Tibial nerve (tissue), 4 donors: ENCODE data around the gene C1R.

ENCODE experiments used
- CTCF ChIP-seq, 5 experiments: fragments of 200-600 bp in 3 of 5; fragments of 450-650 bp in 2 of 5; sonication (generic) in 3 of 5; IDR thresholded peaks; one replicate each; pipeline ENCODE4 v1.5.1; 2016 to 2019; ENCODE audit warnings: antibody characterized with exemption in 5 of 5, mild to moderate bottlenecking in 3 of 5, moderate library complexity in 2 of 5
- EP300 ChIP-seq, 2 donors: sonication (generic); formaldehyde crosslinking; IDR thresholded peaks; one replicate each; pipeline ENCODE4 v1.6.1; 2017; ENCODE audit warnings: antibody characterized with exemption in 2 of 2, mild to moderate bottlenecking in 1 of 2
- POLR2A ChIP-seq, 2 donors: fragments of 450-650 bp; IDR thresholded peaks; one replicate each; pipeline ENCODE4 v1.6.1; 2017; ENCODE audit warnings: antibody characterized with exemption in 2 of 2, mild to moderate bottlenecking in 2 of 2, moderate library complexity in 2 of 2

GRCh38 chr12:7101047-7101693 is 8.9 kb upstream of the C1R start:
- TF ChIP-seq CTCF (IDR thresholded peaks at IDR 0.05): no peak
- no peak for TF ChIP-seq POLR2A (IDR thresholded peaks at IDR 0.05)
- no peak for TF ChIP-seq EP300 (IDR thresholded peaks at IDR 0.05)
